ENCODE measurements around the gene EFHD1. TPM values are rescaled to one million over a fixed set of nuclear protein-coding genes. Genes with fewer than 3 reads are reported as not detected.

EFHD1 gene
- total and polyA plus RNA-seq, 2 experiments from 2014 or later = 3.4 to 6.4 TPM

GRCh38 chr2:232592772-232593395 lies 40.5 kb upstream of the EFHD1 start:
- no peak overlapping the region for H2AFZ ChIP-seq
- Mint-ChIP-seq H3K27me3 (ENCODE audit: insufficient read depth, low read depth, poor library complexity) (peaks cover 2% of the 10 kb centered on the region), H3K4me3 (no peak overlapping the region), H3K36me3 (ENCODE audit: low read depth) (peaks cover 6% of the 10 kb centered on the region; the same call in 2 of the 3 replicates), H3K4me1 (peaks cover 14% of the 10 kb centered on the region), H3K9me3 (peaks cover 8% of the 10 kb centered on the region; the same call in 2 of the 3 replicates), H3K27ac (no peak overlapping the region)
- no peaks in the 10 kb centered on the region for H4K20me1 ChIP-seq (replicated peaks; ENCODE audit: insufficient read depth)
- no peak overlapping the region for H3K4me2 ChIP-seq
- H3K27me3 ChIP-seq (ENCODE audit: insufficient read depth) = no peaks in the 10 kb centered on the region
- DNase-seq (ENCODE audit: low spot score) (no peak), ATAC-seq (no peak)
- no peaks in the 10 kb centered on the region for H3F3A ChIP-seq (replicated peaks; ENCODE audit: low read depth)
- TF ChIP-seq CTCF (conservative IDR thresholded peaks at IDR 0.05; ENCODE audit: low read depth in 2 of 2) (peak in 1 of 2 experiments; percentile 19; a peak in 2 of 4 replicates), STAT1 (IDR thresholded peaks at IDR 0.05; ENCODE audit: unreplicated experiment) (no peak)
- no peak overlapping the region for H3K4me3 ChIP-seq
- H3K4me1 ChIP-seq (ENCODE audit: insufficient read depth) = peaks cover 8% of the 10 kb centered on the region
- H3K36me3 ChIP-seq (ENCODE audit: insufficient read depth) = no peaks in the 10 kb centered on the region
- no peaks in the 10 kb centered on the region for H3K79me2 ChIP-seq (replicated peaks; ENCODE audit: insufficient read depth)
- no peak overlapping the region for H3K27ac ChIP-seq (ENCODE audit: low read depth)
- 0 out of 2 replicates have a peak, but pooled peaks cover 8% of the 10 kb centered on the region for H3K9me2 ChIP-seq (ENCODE audit: insufficient read depth)

- Histone ChIP-seq H3K4me1 (ENCODE audit: insufficient read depth) (peaks cover 3% of the 10 kb centered on the region), H4K20me1 (replicated peaks; ENCODE audit: insufficient read depth) (no peaks in the 10 kb centered on the region), H2AFZ (no peak overlapping the region), H3K4me3 (no peak overlapping the region), H3K4me2 (no peak overlapping the region), H3K27ac (ENCODE audit: low read depth) (no peak overlapping the region), H3F3A (replicated peaks; ENCODE audit: low read depth) (no peaks in the 10 kb centered on the region), H3K27me3 (ENCODE audit: insufficient read depth) (no peaks in the 10 kb centered on the region), H3K9me2 (ENCODE audit: insufficient read depth) (0 out of 2 replicates have a peak, but pooled peaks cover 8% of the 10 kb centered on the region), H3K79me2 (replicated peaks; ENCODE audit: insufficient read depth) (no peaks in the 10 kb centered on the region), H3K36me3 (ENCODE audit: insufficient read depth) (no peaks in the 10 kb centered on the region)
- no peak overlapping the region for H3K27ac Mint-ChIP-seq
- DNase-seq (ENCODE audit: low spot score) (no peak), ATAC-seq (no peak)
- no peak overlapping the region for H3K4me3 Mint-ChIP-seq
- H3K36me3 Mint-ChIP-seq (ENCODE audit: low read depth) = peaks cover 6% of the 10 kb centered on the region; the same call in 2 of the 3 replicates
- peaks cover 4% of the 10 kb centered on the region for H3K27me3 Mint-ChIP-seq (ENCODE audit: insufficient read depth, low read depth, poor library complexity)
- H3K4me1 Mint-ChIP-seq = peaks cover 11% of the 10 kb centered on the region
- peaks cover 8% of the 10 kb centered on the region; the same call in 2 of the 3 replicates for H3K9me3 Mint-ChIP-seq
- TF ChIP-seq EZH2 (IDR thresholded peaks at IDR 0.05; ENCODE audit: low read depth, unreplicated experiment) = no peak
- TF ChIP-seq CREB1 (CRISPR knock-in tag; IDR thresholded peaks at IDR 0.05; ENCODE audit: low read depth) = no peak
- no peak for TF ChIP-seq ZNF331 (CRISPR knock-in tag; IDR thresholded peaks at IDR 0.05; ENCODE audit: low read depth)
- TF ChIP-seq ETS1 (IDR thresholded peaks at IDR 0.05) = no peak
- TF ChIP-seq JUNB (IDR thresholded peaks at IDR 0.05; ENCODE audit: unreplicated experiment) = no peak
- no peak for TF ChIP-seq REST (IDR thresholded peaks at IDR 0.05; ENCODE audit: unreplicated experiment)
- no peak for TF ChIP-seq ZNF114 (CRISPR knock-in tag; IDR thresholded peaks at IDR 0.05)
- TF ChIP-seq STAT1 (IDR thresholded peaks at IDR 0.05; ENCODE audit: unreplicated experiment) = no peak
- TF ChIP-seq CTCF (conservative IDR thresholded peaks at IDR 0.05; ENCODE audit: low read depth in 2 of 2) = no peak
These were observed 39.4 kb upstream of the EFHD1 start for GRCh38 chr2:232593982-232594381.

Measured in GM23338 (cell line).